ENCODE measurements around the gene CTBP1.
"Not testable (repeated sequence)": the region's sequence is repeated elsewhere in the genome, so short reads cannot be mapped to it uniquely, and the experiment has no call there.

CTBP1 gene

GRCh38 chr4:1295405-1296055 is 46.6 kb upstream of the CTBP1 start:
- CTCF ChIA-PET: no interaction called here
- no peak for TF ChIP-seq CTCF (IDR thresholded peaks at IDR 0.05; ENCODE audit: control extremely low read depth, extremely low read depth, low read depth, missing control alignments)
- POLR2A ChIA-PET: no interaction called here
- no peak for DNase-seq (ENCODE audit: extremely low spot score)

GRCh38 chr4:1294891-1295290 is 46.0 kb upstream of the CTBP1 start:
- no peak for DNase-seq (ENCODE audit: extremely low spot score)
- CTCF ChIA-PET: interaction anchor here (1.5 kb wide), 1 partner anchor 162 kb away, joined by 3 read pairs; no protein-coding TSS in a partner anchor
- POLR2A ChIA-PET: no interaction called here
- no peak for TF ChIP-seq CTCF (IDR thresholded peaks at IDR 0.05; ENCODE audit: control extremely low read depth, extremely low read depth, low read depth, missing control alignments)

DNA sequence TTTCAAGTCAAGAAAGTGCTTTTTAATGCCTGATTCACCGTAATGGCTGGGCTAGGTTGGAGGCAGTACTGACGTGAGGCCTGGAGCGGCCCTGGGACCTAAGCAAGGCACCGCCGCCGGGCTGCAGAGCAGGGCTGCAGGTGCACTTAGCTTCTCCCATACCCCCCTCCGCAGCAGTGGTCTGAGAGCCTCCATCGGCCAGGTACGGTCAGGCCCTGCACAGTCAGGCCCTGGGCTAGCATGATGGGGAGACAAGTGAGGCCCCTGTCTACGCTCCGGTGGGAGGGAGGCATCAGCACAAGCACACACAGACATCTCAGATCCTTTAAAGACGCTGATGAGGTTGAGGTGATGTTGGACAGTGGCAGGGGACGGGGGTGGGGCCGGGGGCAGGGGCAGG is 45.5 kb upstream of the CTBP1 start:
- CTCF ChIA-PET: interaction anchor here (1.5 kb wide), 1 partner anchor 162 kb away, joined by 3 read pairs; no protein-coding TSS in a partner anchor
- POLR2A ChIA-PET: no interaction called here
- no peak for DNase-seq (ENCODE audit: extremely low spot score)

GRCh38 chr4:1293991-1294390 is 45.1 kb upstream of the CTBP1 start:
- CTCF ChIA-PET: interaction anchor here (1.5 kb wide), 1 partner anchor 162 kb away, joined by 3 read pairs; no protein-coding TSS in a partner anchor
- POLR2A ChIA-PET: no interaction called here
- TF ChIP-seq CTCF (IDR thresholded peaks at IDR 0.05; ENCODE audit: control extremely low read depth, extremely low read depth, low read depth, missing control alignments): peak; percentile 4
- DNase-seq (ENCODE audit: extremely low spot score): no peak

More for the DNA sequence above, 45.5 kb upstream of the CTBP1 start:
- no peak for TF ChIP-seq CTCF (IDR thresholded peaks at IDR 0.05; ENCODE audit: control extremely low read depth, extremely low read depth, low read depth, missing control alignments)

DNA sequence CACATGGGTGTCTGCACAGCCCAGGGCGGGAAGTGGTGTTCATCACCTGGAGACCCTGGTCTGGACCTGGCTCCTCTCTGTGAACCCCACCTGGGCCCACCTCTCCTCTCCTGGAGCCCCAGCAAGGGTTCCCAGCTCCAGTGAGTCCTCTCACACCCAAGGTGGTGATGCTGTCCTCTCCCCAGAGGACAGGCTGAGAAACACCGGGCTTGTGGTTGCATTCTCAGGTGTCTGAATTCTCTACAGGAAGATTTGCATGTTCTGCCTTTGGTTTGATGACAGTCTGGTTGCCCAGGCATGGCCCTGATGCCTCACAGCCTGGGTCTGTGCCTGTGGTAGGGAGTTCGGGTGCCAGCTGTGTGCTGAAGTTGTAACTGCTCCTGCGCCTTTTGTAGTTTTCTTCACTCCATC is 44.6 kb upstream of the CTBP1 start:
- no peak for TF ChIP-seq CTCF (IDR thresholded peaks at IDR 0.05; ENCODE audit: control extremely low read depth, extremely low read depth, low read depth, missing control alignments)
- DNase-seq (ENCODE audit: extremely low spot score): no peak
- POLR2A ChIA-PET: no interaction called here
- CTCF ChIA-PET: interaction anchor here (1.5 kb wide), 1 partner anchor 161 kb away, joined by 3 read pairs; no protein-coding TSS in a partner anchor

DNA sequence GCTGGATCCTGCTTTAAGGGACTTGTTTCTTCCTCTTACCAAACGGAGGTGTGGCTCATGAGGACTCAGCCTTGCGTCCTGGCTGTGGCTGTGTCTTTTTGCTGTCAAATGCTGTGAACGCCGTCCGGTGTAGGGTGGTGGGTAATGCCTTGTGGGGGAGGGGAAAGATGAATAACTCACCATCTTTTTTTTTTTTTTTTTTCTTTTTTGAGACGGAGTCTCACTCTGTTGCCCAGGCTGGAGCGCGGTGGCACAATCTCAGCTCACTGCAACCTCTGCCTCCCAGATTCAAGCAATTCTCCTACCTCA is 43.7 kb upstream of the CTBP1 start:
- CTCF ChIA-PET: interaction anchor here (2.4 kb wide), 1 partner anchor 25 kb away, joined by 8 read pairs; no protein-coding TSS in a partner anchor
- POLR2A ChIA-PET; DNase-seq (ENCODE audit: extremely low spot score): not testable (repeated sequence)

- ChIA-PET POLR2A (no interaction called here), CTCF (interaction anchor here (1.5 to 2.4 kb wide), 2 partner anchors 24 to 48 kb away, joined by 3 to 8 read pairs; no protein-coding TSS in a partner anchor)
- TF ChIP-seq CTCF (IDR thresholded peaks at IDR 0.05; ENCODE audit: control extremely low read depth, extremely low read depth, low read depth, missing control alignments): no peak
- DNase-seq (ENCODE audit: extremely low spot score): no peak
Measured at GRCh38 chr4:1291996-1292702, 43.2 kb upstream of the CTBP1 start.

Data from GM10248 (cell line).